CD4-positive, CD25-positive, alpha-beta regulatory T cell (primary cell): ENCODE results near the gene PLXNB3. TPM values are rescaled to one million over a fixed set of nuclear protein-coding genes. Genes with fewer than 3 reads are reported as not detected.

Experiments used
- ATAC-seq, 2 donors: fragments of 150-1000 bp; cut with Tn5 transposase; one replicate each; pipeline ENCODE4 v1.10.0; 2021; ENCODE audit warnings: low read depth in 2 of 2, moderate number of reproducible peaks in 2 of 2, moderate library complexity in 1 of 2
- DNase-seq, 3 donors: peaks; one replicate each; pipeline versions ENCODE4 v3.0.0 to v3.0.0-alpha.2; 2012 to 2022; ENCODE audit warnings: mixed read lengths in 1 of 3
- H3K27ac ChIP-seq: one replicate; pipeline ENCODE4 v1.7.0; 2013; ENCODE audit warnings: mild to moderate bottlenecking, low read length; ENCODE audit not compliant: insufficient read depth, poor library complexity, severe bottlenecking
- H3K27me3 ChIP-seq: one replicate; pipeline ENCODE4 v1.7.0; 2013; ENCODE audit warnings: low read length; ENCODE audit not compliant: control insufficient read depth, insufficient read depth
- H3K36me3 ChIP-seq: one replicate; pipeline ENCODE4 v1.7.0; 2013; ENCODE audit warnings: mild to moderate bottlenecking, low read length, moderate library complexity; ENCODE audit not compliant: control insufficient read depth, insufficient read depth
- H3K4me1 ChIP-seq: 2 replicates; pipeline ENCODE4 v1.7.0; 2013; ENCODE audit warnings: mild to moderate bottlenecking, low read length; ENCODE audit not compliant: insufficient read depth, control insufficient read depth, poor library complexity, severe bottlenecking
- H3K4me3 ChIP-seq: one replicate; pipeline ENCODE4 v1.7.0; 2013; ENCODE audit warnings: low read depth, mild to moderate bottlenecking, low read length, moderate library complexity
- H3K9me3 ChIP-seq, 2 experiments: 1 replicate in 1 of 2; 2 replicates in 1 of 2; pipeline ENCODE4 v1.7.0; 2013; ENCODE audit warnings: low read length in 2 of 2, mild to moderate bottlenecking in 1 of 2, moderate library complexity in 1 of 2; ENCODE audit not compliant: control insufficient read depth in 2 of 2
- H3K27ac Mint-ChIP-seq, 3 donors: one replicate each; pipeline ENCODE4 v1.8.0; 2020 to 2022; ENCODE audit warnings: mild to moderate bottlenecking in 3 of 3, mixed read lengths in 3 of 3, moderate library complexity in 2 of 3
- H3K27me3 Mint-ChIP-seq: one replicate; pipeline ENCODE4 v1.8.0; 2022; ENCODE audit warnings: mild to moderate bottlenecking, mixed read lengths
- H3K36me3 Mint-ChIP-seq: one replicate; pipeline ENCODE4 v1.8.0; 2020; ENCODE audit warnings: mixed read lengths
- H3K4me1 Mint-ChIP-seq, 4 donors: one replicate each; pipeline ENCODE4 v1.8.0; 2020 to 2022; ENCODE audit warnings: mixed read lengths in 4 of 4, mild to moderate bottlenecking in 1 of 4
- H3K4me3 Mint-ChIP-seq, 4 donors: one replicate each; pipeline ENCODE4 v1.8.0; 2020 to 2022; ENCODE audit warnings: mild to moderate bottlenecking in 4 of 4, mixed read lengths in 4 of 4, moderate library complexity in 3 of 4
- H3K9me3 Mint-ChIP-seq, 7 donors: one replicate each; pipeline ENCODE4 v1.8.0; 2020 to 2022; ENCODE audit warnings: mixed read lengths in 7 of 7, mild to moderate bottlenecking in 3 of 7, moderate library complexity in 2 of 7
- polyA plus RNA-seq, 4 donors: library from polyadenylated mRNA; unstranded; fragments of 300-500 nt; fragmentation: Illumina TruSeq; gene quantifications; one replicate each; pipeline ENCODE4 v1.2.3, GENCODE V29; 2021
- total RNA-seq: library from RNA; stranded (reverse); gene quantifications from one replicate; pipeline ENCODE4 v1.2.3, GENCODE V29; 2022

Gene PLXNB3
- total and polyA plus RNA-seq, 5 donors from 2014 or later: 0.52 TPM; not detected in 4

- no peak overlapping the region for H3K4me3 Mint-ChIP-seq
- H3K27ac Mint-ChIP-seq: no peak overlapping the region
- no peaks in the 10 kb centered on the region for H3K9me3 ChIP-seq
- no peak overlapping the region for H3K27ac ChIP-seq
- no peaks in the 10 kb centered on the region for H3K36me3 Mint-ChIP-seq
- no peak for DNase-seq
- peaks cover 0 to 44% (median 3%) of the 10 kb centered on the region in 4 donors for H3K4me1 Mint-ChIP-seq
- no peak overlapping the region for H3K4me3 ChIP-seq
- peaks cover 4% of the 10 kb centered on the region for H3K27me3 ChIP-seq
- no peaks in the 10 kb centered on the region for H3K36me3 ChIP-seq
- no peak for ATAC-seq
- peaks cover 19% of the 10 kb centered on the region for H3K4me1 ChIP-seq
- H3K9me3 Mint-ChIP-seq: no peaks in the 10 kb centered on the region
- H3K27me3 Mint-ChIP-seq: peaks cover 27% of the 10 kb centered on the region
These were observed 57.0 kb downstream of the PLXNB3 start for GRCh38 chrX:153821066-153821465.

- ATAC-seq (no peak), DNase-seq (no peak)
- Histone ChIP-seq H3K9me3 (no peaks in the 10 kb centered on the region), H3K27ac (no peak overlapping the region), H3K27me3 (peaks cover 6% of the 10 kb centered on the region), H3K36me3 (no peaks in the 10 kb centered on the region), H3K4me3 (no peak overlapping the region), H3K4me1 (peaks cover 16% of the 10 kb centered on the region)
- Mint-ChIP-seq H3K4me3 (no peak overlapping the region), H3K9me3 (peaks cover 0 to 3% (median 0%) of the 10 kb centered on the region in 7 donors), H3K27ac (no peak overlapping the region), H3K27me3 (peaks cover 47% of the 10 kb centered on the region), H3K4me1 (peaks cover 0 to 28% (median 7%) of the 10 kb centered on the region in 4 donors), H3K36me3 (no peaks in the 10 kb centered on the region)
These were observed 60.3 kb downstream of the PLXNB3 start for GRCh38 chrX:153824348-153824747.

- Histone ChIP-seq H3K4me3 (no peak overlapping the region), H3K36me3 (no peaks in the 10 kb centered on the region), H3K27me3 (peaks cover 6% of the 10 kb centered on the region), H3K27ac (no peak overlapping the region), H3K9me3 (no peaks in the 10 kb centered on the region), H3K4me1 (peaks cover 19% of the 10 kb centered on the region)
- no peak overlapping the region for H3K27ac Mint-ChIP-seq
- H3K4me3 Mint-ChIP-seq: no peak overlapping the region
- no peak for DNase-seq
- ATAC-seq: no peak
- H3K27me3 Mint-ChIP-seq: peaks cover 48% of the 10 kb centered on the region
- no peaks in the 10 kb centered on the region for H3K36me3 Mint-ChIP-seq
- H3K4me1 Mint-ChIP-seq: peaks cover 0 to 27% (median 5%) of the 10 kb centered on the region in 4 donors
- peaks cover 0 to 3% (median 0%) of the 10 kb centered on the region in 7 donors for H3K9me3 Mint-ChIP-seq
These were observed 61.0 kb downstream of the PLXNB3 start for GRCh38 chrX:153825042-153825441.

Other genes with a start within 250 kb of the PLXNB3 start
- gene ATP2B3, start 246.6 kb upstream of the PLXNB3 start, total RNA-seq: not detected
- not detected for gene ATP2B3, start 246.6 kb upstream of the PLXNB3 start, polyA plus RNA-seq
- gene CCNQ, start 165.1 kb upstream of the PLXNB3 start, total RNA-seq: 23.8 TPM
- gene CCNQ, start 165.1 kb upstream of the PLXNB3 start, polyA plus RNA-seq: 10 to 100 TPM; 59.8 to 78.4 (median 77.2) TPM
- gene DUSP9, start 117.0 kb upstream of the PLXNB3 start, total RNA-seq: not detected
- not detected for gene DUSP9, start 117.0 kb upstream of the PLXNB3 start, polyA plus RNA-seq
- 0.54 TPM for gene PNCK, start 90.4 kb upstream of the PLXNB3 start, total RNA-seq
- not detected for gene PNCK, start 90.4 kb upstream of the PLXNB3 start, polyA plus RNA-seq
- gene SLC6A8, start 76.3 kb upstream of the PLXNB3 start, total RNA-seq: 3.4 TPM
- gene SLC6A8, start 76.3 kb upstream of the PLXNB3 start, polyA plus RNA-seq: under 1 TPM; 0.08 to 0.72 (median 0.18) TPM
- gene BCAP31, start 39.9 kb upstream of the PLXNB3 start, total RNA-seq: 99.9 TPM
- 100 to 1,000 TPM; 261 to 318 (median 276) TPM for gene BCAP31, start 39.9 kb upstream of the PLXNB3 start, polyA plus RNA-seq
- 7.5 TPM for gene ABCD1, start 39.4 kb upstream of the PLXNB3 start, total RNA-seq
- gene ABCD1, start 39.4 kb upstream of the PLXNB3 start, polyA plus RNA-seq: 1 to 10 TPM; 1.1 to 3.4 (median 1.5) TPM
- not detected for gene SRPK3, start 16.8 kb downstream of the PLXNB3 start, total RNA-seq
- not detected for gene SRPK3, start 16.8 kb downstream of the PLXNB3 start, polyA plus RNA-seq
- 64.4 TPM for gene IDH3G, start 30.1 kb downstream of the PLXNB3 start, total RNA-seq
- gene IDH3G, start 30.1 kb downstream of the PLXNB3 start, polyA plus RNA-seq: 100 to 1,000 TPM in 3 of 4 donors, 10 to 100 TPM in 1; 96.3 to 127 (median 109) TPM
- gene SSR4, start 30.4 kb downstream of the PLXNB3 start, total RNA-seq: 155 TPM
- gene SSR4, start 30.4 kb downstream of the PLXNB3 start, polyA plus RNA-seq: 100 to 1,000 TPM; 366 to 475 (median 424) TPM
- gene PDZD4, start 66.3 kb downstream of the PLXNB3 start, total RNA-seq: 4.9 TPM
- gene PDZD4, start 66.3 kb downstream of the PLXNB3 start, polyA plus RNA-seq: not detected
- 2.1 TPM for gene L1CAM, start 121.9 kb downstream of the PLXNB3 start, total RNA-seq
- under 1 TPM in 1 of 4 donors, not detected in 3; 0.67 TPM for gene L1CAM, start 121.9 kb downstream of the PLXNB3 start, polyA plus RNA-seq
- not detected for gene AVPR2, start 140.4 kb downstream of the PLXNB3 start, total RNA-seq
- not detected for gene AVPR2, start 140.4 kb downstream of the PLXNB3 start, polyA plus RNA-seq
- 459 TPM for gene ARHGAP4, start 162.0 kb downstream of the PLXNB3 start, total RNA-seq
- gene ARHGAP4, start 162.0 kb downstream of the PLXNB3 start, polyA plus RNA-seq: 10 to 100 TPM; 73.5 to 89.9 (median 80.2) TPM
- 70.0 TPM for gene NAA10, start 170.8 kb downstream of the PLXNB3 start, total RNA-seq
- 10 to 100 TPM; 72.4 to 99.8 (median 82.3) TPM for gene NAA10, start 170.8 kb downstream of the PLXNB3 start, polyA plus RNA-seq
- gene RENBP, start 180.4 kb downstream of the PLXNB3 start, total RNA-seq: 15.3 TPM
- 1 to 10 TPM in 2 of 4 donors, under 1 TPM in 2; 0.62 to 1.9 (median 1.1) TPM for gene RENBP, start 180.4 kb downstream of the PLXNB3 start, polyA plus RNA-seq
- gene HCFC1, start 207.6 kb downstream of the PLXNB3 start, total RNA-seq: 71.6 TPM
- 1 to 10 TPM; 3.0 to 4.3 (median 3.6) TPM for gene HCFC1, start 207.6 kb downstream of the PLXNB3 start, polyA plus RNA-seq
- gene TMEM187, start 208.5 kb downstream of the PLXNB3 start, total RNA-seq: 6.0 TPM
- 10 to 100 TPM; 16.1 to 21.0 (median 17.7) TPM for gene TMEM187, start 208.5 kb downstream of the PLXNB3 start, polyA plus RNA-seq